GM23338 (cell line): ENCODE measurements around the gene UBC. TPM values are rescaled to one million over a fixed set of nuclear protein-coding genes. Genes with fewer than 3 reads are reported as not detected.
A peak's percentile ranks its signal among the peaks of the same experiment; 100 is the strongest.
"Not testable (repeated sequence)": the region's sequence is repeated elsewhere in the genome, so short reads cannot be mapped to it uniquely, and the experiment has no call there.

Experiments
- ATAC-seq: fragments of 200-7000 bp; cut with Tn5 transposase; 3 replicates; pipeline ENCODE4 v1.9.1; 2020
- DNase-seq: peaks from one replicate; pipeline ENCODE4 v3.0.0-alpha.2; 2015; ENCODE audit warnings: low spot score
- H2AFZ ChIP-seq: fragments of 200-600 bp; sonication (generic); 2 replicates; pipeline ENCODE4 v1.8.0; 2016; ENCODE audit warnings: antibody characterized with exemption, mild to moderate bottlenecking, moderate library complexity
- H3F3A ChIP-seq: fragments of 200-600 bp; sonication (generic); replicated peaks from 2 replicates; pipeline ENCODE4 v1.8.0; 2017; ENCODE audit warnings: antibody characterized with exemption, mixed run types, low read depth
- H3K27ac ChIP-seq: fragments of 200-600 bp; sonication (generic); 2 replicates; pipeline ENCODE4 v1.6.1; 2016; ENCODE audit warnings: low read depth
- H3K27me3 ChIP-seq: fragments of 200-600 bp; sonication (generic); 2 replicates; pipeline ENCODE4 v1.8.0; 2016; ENCODE audit warnings: mild to moderate bottlenecking, mixed run types, moderate library complexity; ENCODE audit not compliant: insufficient read depth
- H3K36me3 ChIP-seq: fragments of 200-600 bp; sonication (generic); 2 replicates; pipeline ENCODE4 v1.8.0; 2016; ENCODE audit warnings: mild to moderate bottlenecking; ENCODE audit not compliant: insufficient read depth
- H3K4me1 ChIP-seq: fragments of 200-600 bp; sonication (generic); 2 replicates; pipeline ENCODE4 v1.8.0; 2016; ENCODE audit warnings: mild to moderate bottlenecking, moderate library complexity; ENCODE audit not compliant: insufficient read depth
- H3K4me2 ChIP-seq: fragments of 200-600 bp; sonication (generic); 2 replicates; pipeline ENCODE4 v1.7.1; 2017; ENCODE audit warnings: mixed run types
- H3K4me3 ChIP-seq: fragments of 200-600 bp; sonication (generic); 2 replicates; pipeline ENCODE4 v1.6.1; 2016; ENCODE audit warnings: mixed run types
- H3K79me2 ChIP-seq: fragments of 200-600 bp; sonication (generic); replicated peaks from 2 replicates; pipeline ENCODE4 v1.8.0; 2017; ENCODE audit warnings: mild to moderate bottlenecking; ENCODE audit not compliant: insufficient read depth
- H3K9me2 ChIP-seq: fragments of 200-600 bp; sonication (generic); 2 replicates; pipeline ENCODE4 v1.8.0; 2017; ENCODE audit not compliant: insufficient read depth
- H4K20me1 ChIP-seq: fragments of 200-600 bp; sonication (generic); replicated peaks from 2 replicates; pipeline ENCODE4 v1.8.0; 2017; ENCODE audit warnings: mild to moderate bottlenecking; ENCODE audit not compliant: insufficient read depth
- H3K27ac Mint-ChIP-seq: 2 replicates; pipeline ENCODE4 v1.8.0; 2020; ENCODE audit warnings: inconsistent platforms, mild to moderate bottlenecking, moderate library complexity, mixed read lengths
- H3K27me3 Mint-ChIP-seq: 3 replicates; pipeline ENCODE4 v1.8.0; 2022; ENCODE audit warnings: low read depth, mild to moderate bottlenecking, moderate library complexity, mixed read lengths, inconsistent platforms; ENCODE audit not compliant: insufficient read depth, poor library complexity
- H3K36me3 Mint-ChIP-seq: 3 replicates; pipeline ENCODE4 v1.8.0; 2021; ENCODE audit warnings: low read depth, mild to moderate bottlenecking, inconsistent platforms, moderate library complexity, mixed read lengths
- H3K4me1 Mint-ChIP-seq: 3 replicates; pipeline ENCODE4 v1.8.0; 2020; ENCODE audit warnings: mild to moderate bottlenecking, inconsistent platforms, mixed read lengths
- H3K4me3 Mint-ChIP-seq: 3 replicates; pipeline ENCODE4 v1.8.0; 2021; ENCODE audit warnings: moderate library complexity, mild to moderate bottlenecking, inconsistent platforms, mixed read lengths
- H3K9me3 Mint-ChIP-seq: 3 replicates; pipeline ENCODE4 v1.8.0; 2020; ENCODE audit warnings: moderate library complexity, mild to moderate bottlenecking, inconsistent platforms, mixed read lengths
- CREB1 ChIP-seq: fragments of 250-450 bp; sonication (Bioruptor Pico); IDR thresholded peaks from 2 replicates; pipeline ENCODE4 v1.5.0; 2020; ENCODE audit warnings: low read depth, mild to moderate bottlenecking, moderate library complexity
- EZH2 ChIP-seq: fragments of 200-600 bp; sonication (generic); IDR thresholded peaks from one replicate; pipeline ENCODE4 v1.8.0; 2017; ENCODE audit warnings: antibody characterized with exemption, mild to moderate bottlenecking, low read depth; ENCODE audit not compliant: unreplicated experiment
- EZH2phosphoT487 ChIP-seq: fragments of 200-600 bp; sonication (generic); IDR thresholded peaks from one replicate; pipeline ENCODE4 v1.8.1; 2018; ENCODE audit warnings: antibody characterized with exemption; ENCODE audit not compliant: unreplicated experiment
- JUNB ChIP-seq: IDR thresholded peaks from one replicate; pipeline ENCODE4 v1.6.1; 2016; ENCODE audit warnings: antibody characterized with exemption; ENCODE audit not compliant: unreplicated experiment
- NANOG ChIP-seq: IDR thresholded peaks from 2 replicates; pipeline ENCODE4 v1.6.1; 2016; ENCODE audit warnings: antibody characterized with exemption, borderline replicate concordance
- STAT1 ChIP-seq: IDR thresholded peaks from one replicate; pipeline ENCODE4 v1.6.1; 2016; ENCODE audit warnings: antibody characterized with exemption; ENCODE audit not compliant: unreplicated experiment
- ZNF331 ChIP-seq: fragments of 250-450 bp; sonication (Bioruptor Pico); IDR thresholded peaks from 2 replicates; pipeline ENCODE4 v1.5.0; 2020; ENCODE audit warnings: low read depth, mild to moderate bottlenecking, moderate library complexity
- polyA plus RNA-seq: library from polyadenylated mRNA; unstranded; fragments of >200 nt; fragmentation: Nextera tagmentation; extraction: Ambion mirVana; gene quantifications from 2 replicates; pipeline ENCODE4 v1.2.1, GENCODE V29; 2016
- total RNA-seq: library from RNA; depleted of rRNA; stranded (reverse); fragments of >200 nt; shearing (Covaris generic); gene quantifications from 2 replicates; pipeline ENCODE4 v1.2.3, GENCODE V29; 2014
- TF ChIP-seq, protein P1 (sequence below): IDR thresholded peaks from 2 replicates; pipeline ENCODE4 v1.6.1; 2016; ENCODE audit warnings: antibody characterized with exemption
- TF ChIP-seq, protein P2 (sequence below): IDR thresholded peaks from one replicate; pipeline ENCODE4 v1.6.1; 2018; ENCODE audit warnings: antibody characterized with exemption; ENCODE audit not compliant: unreplicated experiment
- TF ChIP-seq, protein P3 (sequence below), 2 experiments: fragments of 200-600 bp in 1 of 2; sonication (generic) in 1 of 2; conservative IDR thresholded peaks; 2 replicates each; pipeline versions ENCODE4 v1.5.1 to v1.6.1; 2016 to 2017; ENCODE audit warnings: antibody characterized with exemption in 2 of 2, low read depth in 2 of 2, mild to moderate bottlenecking in 2 of 2, moderate library complexity in 1 of 2

The UBC gene
- total and polyA plus RNA-seq, 2 experiments from 2014 or later = 511 to 665 TPM

DNA sequence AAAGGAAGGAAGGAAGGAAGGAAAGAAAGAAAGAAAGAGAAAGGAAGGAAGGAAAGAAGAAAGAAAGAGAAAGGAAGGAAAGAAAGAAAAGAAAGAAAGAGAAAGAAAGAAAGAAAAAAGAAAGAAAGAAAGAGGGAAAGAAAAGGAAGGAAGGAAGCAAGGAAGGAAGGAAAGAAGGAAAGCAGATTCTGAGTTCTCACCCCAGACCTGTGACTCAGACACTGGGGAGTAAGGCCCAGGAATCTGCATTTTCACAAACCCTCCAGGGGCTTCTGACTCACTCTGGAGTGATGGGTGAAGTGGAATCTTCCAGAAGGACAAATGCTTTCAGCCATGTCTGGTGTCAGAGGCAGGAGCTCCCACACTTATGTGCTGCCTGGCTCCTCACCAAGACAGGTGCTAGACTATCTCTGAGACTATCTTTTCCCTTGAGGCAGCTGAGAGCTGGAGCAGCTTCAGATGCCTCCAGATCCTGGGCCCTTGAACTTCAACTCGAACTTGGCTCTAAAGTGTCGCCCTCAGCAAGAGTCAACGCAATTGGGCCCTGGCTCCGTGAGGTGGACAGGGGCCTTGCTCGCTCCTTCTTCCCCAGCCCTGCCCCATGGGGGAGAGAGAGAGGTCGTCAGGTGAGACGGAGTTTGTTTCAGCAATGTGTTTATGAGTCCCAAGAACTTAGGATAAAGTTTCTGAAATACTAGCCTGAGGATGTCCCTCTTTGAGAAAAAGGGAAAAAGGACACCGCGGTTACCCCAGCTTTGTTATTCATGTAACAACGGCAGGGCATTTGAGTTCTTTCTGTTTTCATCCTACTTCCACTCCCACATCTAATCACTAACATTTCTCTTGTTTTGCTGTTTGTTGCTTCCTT, 31.0 kb downstream of the UBC start:
- peaks cover 26% of the 10 kb centered on the region for H3K4me1 Mint-ChIP-seq
- TF ChIP-seq JUNB (no peak), EZH2 (no peak), ZNF331 (CRISPR knock-in tag) (no peak), NANOG (no peak), CREB1 (CRISPR knock-in tag) (no peak), STAT1 (no peak)
- TF ChIP-seq, protein P1, sequence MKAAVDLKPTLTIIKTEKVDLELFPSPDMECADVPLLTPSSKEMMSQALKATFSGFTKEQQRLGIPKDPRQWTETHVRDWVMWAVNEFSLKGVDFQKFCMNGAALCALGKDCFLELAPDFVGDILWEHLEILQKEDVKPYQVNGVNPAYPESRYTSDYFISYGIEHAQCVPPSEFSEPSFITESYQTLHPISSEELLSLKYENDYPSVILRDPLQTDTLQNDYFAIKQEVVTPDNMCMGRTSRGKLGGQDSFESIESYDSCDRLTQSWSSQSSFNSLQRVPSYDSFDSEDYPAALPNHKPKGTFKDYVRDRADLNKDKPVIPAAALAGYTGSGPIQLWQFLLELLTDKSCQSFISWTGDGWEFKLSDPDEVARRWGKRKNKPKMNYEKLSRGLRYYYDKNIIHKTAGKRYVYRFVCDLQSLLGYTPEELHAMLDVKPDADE = no peak
- TF ChIP-seq, protein P2, sequence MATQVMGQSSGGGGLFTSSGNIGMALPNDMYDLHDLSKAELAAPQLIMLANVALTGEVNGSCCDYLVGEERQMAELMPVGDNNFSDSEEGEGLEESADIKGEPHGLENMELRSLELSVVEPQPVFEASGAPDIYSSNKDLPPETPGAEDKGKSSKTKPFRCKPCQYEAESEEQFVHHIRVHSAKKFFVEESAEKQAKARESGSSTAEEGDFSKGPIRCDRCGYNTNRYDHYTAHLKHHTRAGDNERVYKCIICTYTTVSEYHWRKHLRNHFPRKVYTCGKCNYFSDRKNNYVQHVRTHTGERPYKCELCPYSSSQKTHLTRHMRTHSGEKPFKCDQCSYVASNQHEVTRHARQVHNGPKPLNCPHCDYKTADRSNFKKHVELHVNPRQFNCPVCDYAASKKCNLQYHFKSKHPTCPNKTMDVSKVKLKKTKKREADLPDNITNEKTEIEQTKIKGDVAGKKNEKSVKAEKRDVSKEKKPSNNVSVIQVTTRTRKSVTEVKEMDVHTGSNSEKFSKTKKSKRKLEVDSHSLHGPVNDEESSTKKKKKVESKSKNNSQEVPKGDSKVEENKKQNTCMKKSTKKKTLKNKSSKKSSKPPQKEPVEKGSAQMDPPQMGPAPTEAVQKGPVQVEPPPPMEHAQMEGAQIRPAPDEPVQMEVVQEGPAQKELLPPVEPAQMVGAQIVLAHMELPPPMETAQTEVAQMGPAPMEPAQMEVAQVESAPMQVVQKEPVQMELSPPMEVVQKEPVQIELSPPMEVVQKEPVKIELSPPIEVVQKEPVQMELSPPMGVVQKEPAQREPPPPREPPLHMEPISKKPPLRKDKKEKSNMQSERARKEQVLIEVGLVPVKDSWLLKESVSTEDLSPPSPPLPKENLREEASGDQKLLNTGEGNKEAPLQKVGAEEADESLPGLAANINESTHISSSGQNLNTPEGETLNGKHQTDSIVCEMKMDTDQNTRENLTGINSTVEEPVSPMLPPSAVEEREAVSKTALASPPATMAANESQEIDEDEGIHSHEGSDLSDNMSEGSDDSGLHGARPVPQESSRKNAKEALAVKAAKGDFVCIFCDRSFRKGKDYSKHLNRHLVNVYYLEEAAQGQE = no peak
- H3K27me3 Mint-ChIP-seq = peaks cover 4% of the 10 kb centered on the region
- H3K4me3 ChIP-seq = 0 out of 2 replicates have a peak overlapping the region, but pooled peaks have one; percentile 20
- DNase-seq (peak; percentile 37), ATAC-seq (no peak; the same call in 2 of the 3 replicates)
- peaks cover 28% of the 10 kb centered on the region for H3K4me1 ChIP-seq
- peak overlapping the region; percentile 67 for H3K4me2 ChIP-seq
- no peaks in the 10 kb centered on the region for H3K9me2 ChIP-seq
- no peak overlapping the region for H3K4me3 Mint-ChIP-seq
- no peaks in the 10 kb centered on the region for H4K20me1 ChIP-seq
- H3K79me2 ChIP-seq = no peaks in the 10 kb centered on the region
- H3K27me3 ChIP-seq = no peaks in the 10 kb centered on the region
- H3K36me3 Mint-ChIP-seq = no peaks in the 10 kb centered on the region
- peak overlapping the region; percentile 78 for H2AFZ ChIP-seq
- peak overlapping the region; percentile 23; the same call in 1 of the 2 replicates for H3K27ac ChIP-seq
- no peaks in the 10 kb centered on the region for H3K9me3 Mint-ChIP-seq
- no peak overlapping the region for H3K27ac Mint-ChIP-seq
- 0 out of 2 replicates have a peak, but pooled peaks cover 4% of the 10 kb centered on the region for H3F3A ChIP-seq
- H3K36me3 ChIP-seq = no peaks in the 10 kb centered on the region

DNA sequence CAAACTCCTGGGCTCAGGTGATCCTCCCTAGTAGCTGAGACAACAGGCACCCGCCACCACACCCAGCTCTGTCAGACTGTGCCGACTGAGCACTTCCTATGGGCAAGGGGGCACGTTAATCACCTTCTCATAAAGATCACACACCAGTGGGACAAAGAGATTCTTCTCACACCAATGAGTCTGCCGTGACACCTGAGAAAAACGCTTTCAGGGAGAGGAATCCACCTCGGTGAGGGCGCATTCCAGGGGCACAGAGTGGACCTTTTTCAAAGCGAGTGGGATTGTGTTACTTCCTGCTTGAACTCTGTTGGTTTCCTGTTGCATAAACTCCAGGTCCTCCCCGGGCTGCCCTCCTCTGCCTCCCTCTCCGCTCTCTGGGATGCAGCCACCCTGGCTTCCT, 33.3 kb downstream of the UBC start:
- H3K4me3 ChIP-seq = no peak overlapping the region
- DNase-seq (no peak), ATAC-seq (peak; percentile 12; the same call in 1 of the 3 replicates)
- no peaks in the 10 kb centered on the region for H3K36me3 ChIP-seq
- H3K27ac ChIP-seq = no peak overlapping the region
- H4K20me1 ChIP-seq = no peaks in the 10 kb centered on the region
- H3K9me2 ChIP-seq = no peaks in the 10 kb centered on the region
- peaks cover 28% of the 10 kb centered on the region for H3K4me1 ChIP-seq
- Mint-ChIP-seq H3K9me3 (no peaks in the 10 kb centered on the region), H3K4me3 (no peak overlapping the region), H3K27ac (no peak overlapping the region), H3K4me1 (peaks cover 26% of the 10 kb centered on the region), H3K36me3 (no peaks in the 10 kb centered on the region), H3K27me3 (peaks cover 4% of the 10 kb centered on the region)
- H3K4me2 ChIP-seq = no peak overlapping the region
- H3F3A ChIP-seq = 0 out of 2 replicates have a peak, but pooled peaks cover 4% of the 10 kb centered on the region
- H2AFZ ChIP-seq = 0 out of 2 replicates have a peak overlapping the region, but pooled peaks have one; percentile 52
- TF ChIP-seq CREB1 (CRISPR knock-in tag) = no peak
- TF ChIP-seq STAT1 = no peak
- TF ChIP-seq EZH2phosphoT487 = no peak
- TF ChIP-seq ZNF331 (CRISPR knock-in tag) = no peak
- TF ChIP-seq NANOG = no peak
- TF ChIP-seq, protein P1 = no peak
- TF ChIP-seq, protein P3, sequence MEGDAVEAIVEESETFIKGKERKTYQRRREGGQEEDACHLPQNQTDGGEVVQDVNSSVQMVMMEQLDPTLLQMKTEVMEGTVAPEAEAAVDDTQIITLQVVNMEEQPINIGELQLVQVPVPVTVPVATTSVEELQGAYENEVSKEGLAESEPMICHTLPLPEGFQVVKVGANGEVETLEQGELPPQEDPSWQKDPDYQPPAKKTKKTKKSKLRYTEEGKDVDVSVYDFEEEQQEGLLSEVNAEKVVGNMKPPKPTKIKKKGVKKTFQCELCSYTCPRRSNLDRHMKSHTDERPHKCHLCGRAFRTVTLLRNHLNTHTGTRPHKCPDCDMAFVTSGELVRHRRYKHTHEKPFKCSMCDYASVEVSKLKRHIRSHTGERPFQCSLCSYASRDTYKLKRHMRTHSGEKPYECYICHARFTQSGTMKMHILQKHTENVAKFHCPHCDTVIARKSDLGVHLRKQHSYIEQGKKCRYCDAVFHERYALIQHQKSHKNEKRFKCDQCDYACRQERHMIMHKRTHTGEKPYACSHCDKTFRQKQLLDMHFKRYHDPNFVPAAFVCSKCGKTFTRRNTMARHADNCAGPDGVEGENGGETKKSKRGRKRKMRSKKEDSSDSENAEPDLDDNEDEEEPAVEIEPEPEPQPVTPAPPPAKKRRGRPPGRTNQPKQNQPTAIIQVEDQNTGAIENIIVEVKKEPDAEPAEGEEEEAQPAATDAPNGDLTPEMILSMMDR (conservative IDR thresholded peaks at IDR 0.05; ENCODE audit: low read depth in 2 of 2) = no peak
- no peak for TF ChIP-seq JUNB
- no peak for TF ChIP-seq EZH2
- no peaks in the 10 kb centered on the region for H3K79me2 ChIP-seq
- H3K27me3 ChIP-seq = no peaks in the 10 kb centered on the region

DNA sequence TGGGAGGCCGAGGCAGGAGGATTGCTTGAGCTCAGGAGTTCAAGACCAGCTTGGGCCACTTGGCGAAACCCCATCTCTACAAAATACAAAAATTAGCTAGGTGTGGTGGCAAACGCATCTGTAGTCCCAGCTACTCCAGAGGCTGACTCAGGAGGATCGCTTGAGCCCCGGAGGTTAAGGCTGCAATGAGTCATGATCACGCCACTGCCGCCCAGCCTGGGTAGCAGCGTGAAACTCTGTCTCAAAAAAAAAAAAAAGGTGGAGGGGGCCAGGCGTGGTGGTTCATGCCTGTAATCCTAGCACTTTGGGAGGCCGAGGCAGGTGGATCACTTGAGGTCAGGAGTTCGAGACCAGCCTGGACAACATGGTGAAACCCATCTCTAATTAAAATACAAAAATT, 34.1 kb downstream of the UBC start:
- not testable (repeated sequence) for DNase-seq, H3K36me3 ChIP-seq, H2AFZ ChIP-seq, H3K27ac ChIP-seq, H3K79me2 ChIP-seq, H3K27me3 ChIP-seq, H3K27me3 Mint-ChIP-seq, H3K4me3 ChIP-seq, H3K4me3 Mint-ChIP-seq, H3K9me3 Mint-ChIP-seq, H3K4me2 ChIP-seq, H3K27ac Mint-ChIP-seq, ATAC-seq, H4K20me1 ChIP-seq, H3F3A ChIP-seq, H3K9me2 ChIP-seq, H3K36me3 Mint-ChIP-seq
- peaks cover 27% of the 10 kb centered on the region for H3K4me1 ChIP-seq
- H3K4me1 Mint-ChIP-seq = peaks cover 26% of the 10 kb centered on the region
